IMR-90 (cell line): ENCODE results near the gene PTBP1. TPM values are rescaled to one million over a fixed set of nuclear protein-coding genes. Genes with fewer than 3 reads are reported as not detected.
A peak's percentile ranks its signal among the peaks of the same experiment; 100 is the strongest.

Experiments used
- ATAC-seq: fragments of 200-7000 bp; cut with Tn5 transposase; 2 replicates; pipeline ENCODE4 v1.9.1; 2020; ENCODE audit warnings: low read depth, mild to moderate bottlenecking, moderate library complexity
- BruUV-seq: library from RNA; stranded (reverse); fragments of 400-500 nt; replicated peaks from 2 replicates; lab custom pipeline; 2021; lab: Mats Ljungman, UMichigan
- CTCF ChIA-PET: fragments of 300-600 bp; formaldehyde crosslinking; extraction: SDS; loops from one replicate; lab custom pipeline; 2021; ENCODE audit warnings: antibody characterized with exemption; lab: Yijun Ruan, JAX
- POLR2A ChIA-PET: fragments of 300-600 bp; sonication (Branson Sonifier 250); formaldehyde crosslinking; loops from one replicate; lab custom pipeline; 2022; ENCODE audit warnings: antibody characterized with exemption; ENCODE audit not compliant: unreplicated experiment; lab: Charles Lee
- DNase-seq: peaks from one replicate; pipeline ENCODE4 v3.0.0; 2013
- H2AFZ ChIP-seq: replicated peaks from 2 replicates; pipeline ENCODE3; 2013; ENCODE audit warnings: low read length, mild to moderate bottlenecking; ENCODE audit not compliant: poor library complexity
- H2AK5ac ChIP-seq: 2 replicates; pipeline ENCODE4 v1.6.1; 2013; ENCODE audit warnings: low read depth, low read length, inconsistent platforms
- H2AK9ac ChIP-seq: replicated peaks from 2 replicates; pipeline ENCODE3; 2013; ENCODE audit warnings: mild to moderate bottlenecking, low read depth, low read length, moderate library complexity; ENCODE audit not compliant: poor library complexity
- H2BK120ac ChIP-seq: 2 replicates; pipeline ENCODE4 v1.6.1; 2013; ENCODE audit warnings: low read depth, low read length, inconsistent platforms
- H2BK15ac ChIP-seq: 3 replicates; pipeline ENCODE4 v1.6.1; 2013; ENCODE audit warnings: low read depth, low read length, inconsistent platforms
- H2BK20ac ChIP-seq: 2 replicates; pipeline ENCODE4 v1.6.1; 2013; ENCODE audit warnings: low read depth, mild to moderate bottlenecking, inconsistent platforms, low read length, moderate library complexity
- H2BK5ac ChIP-seq: 2 replicates; pipeline ENCODE4 v1.6.1; 2013; ENCODE audit warnings: mild to moderate bottlenecking, low read depth, low read length, inconsistent platforms; ENCODE audit not compliant: poor library complexity, severe bottlenecking
- H3K14ac ChIP-seq: replicated peaks from 2 replicates; pipeline ENCODE4 v1.6.1; 2013; ENCODE audit warnings: low read depth, low read length, inconsistent platforms
- H3K18ac ChIP-seq: 2 replicates; pipeline ENCODE4 v1.6.1; 2013; ENCODE audit warnings: low read depth, low read length, control low read depth
- H3K23ac ChIP-seq: 2 replicates; pipeline ENCODE4 v1.6.1; 2013; ENCODE audit warnings: low read depth, low read length, inconsistent platforms
- H3K27ac ChIP-seq: 2 replicates; pipeline ENCODE4 v1.5.1; 2013; ENCODE audit warnings: mild to moderate bottlenecking, control low read depth, low read length; ENCODE audit not compliant: insufficient read depth
- H3K27me3 ChIP-seq: 2 replicates; pipeline ENCODE4 v1.6.1; 2013; ENCODE audit warnings: low read length; ENCODE audit not compliant: control insufficient read depth, insufficient read depth
- H3K36me3 ChIP-seq: 2 replicates; pipeline ENCODE4 v1.6.1; 2013; ENCODE audit warnings: low read length, mixed read lengths; ENCODE audit not compliant: control insufficient read depth, insufficient read depth
- H3K4ac ChIP-seq: 2 replicates; pipeline ENCODE4 v1.6.1; 2013; ENCODE audit warnings: low read depth, low read length, inconsistent platforms
- H3K4me1 ChIP-seq: 2 replicates; pipeline ENCODE4 v1.6.1; 2013; ENCODE audit warnings: low read length, mixed read lengths; ENCODE audit not compliant: control insufficient read depth, insufficient read depth
- H3K4me2 ChIP-seq: 2 replicates; pipeline ENCODE4 v1.6.1; 2013; ENCODE audit warnings: low read depth, mild to moderate bottlenecking, control low read depth, low read length, moderate library complexity
- H3K4me3 ChIP-seq: 2 replicates; pipeline ENCODE4 v1.5.1; 2013; ENCODE audit warnings: low read depth, mild to moderate bottlenecking, control low read depth, low read length, moderate library complexity; ENCODE audit not compliant: insufficient read depth
- H3K56ac ChIP-seq: 2 replicates; pipeline ENCODE4 v1.6.1; 2013; ENCODE audit warnings: low read length, inconsistent platforms; ENCODE audit not compliant: insufficient read depth; ENCODE audit errors: extremely low read depth
- H3K79me1 ChIP-seq, 2 experiments: 2 replicates each; pipeline ENCODE4 v1.6.1; 2013; ENCODE audit warnings: low read length in 2 of 2, inconsistent platforms in 1 of 2, low read depth in 1 of 2
- H3K9ac ChIP-seq: 2 replicates; pipeline ENCODE4 v1.6.1; 2013; ENCODE audit warnings: low read depth, low read length, control low read depth
- H3K9me1 ChIP-seq: 2 replicates; pipeline ENCODE4 v1.6.1; 2013; ENCODE audit warnings: low read length, inconsistent platforms; ENCODE audit not compliant: insufficient read depth
- H3K9me3 ChIP-seq: 2 replicates; pipeline ENCODE4 v1.6.1; 2013; ENCODE audit warnings: low read length; ENCODE audit not compliant: control insufficient read depth, insufficient read depth
- H4K20me1 ChIP-seq: 2 replicates; pipeline ENCODE4 v1.6.1; 2013; ENCODE audit warnings: low read length, inconsistent platforms; ENCODE audit not compliant: insufficient read depth
- H4K5ac ChIP-seq: 2 replicates; pipeline ENCODE4 v1.6.1; 2013; ENCODE audit warnings: mild to moderate bottlenecking, low read depth, low read length, control low read depth
- H4K8ac ChIP-seq, 2 experiments: 2 replicates each; pipeline ENCODE4 v1.6.1; 2013; ENCODE audit warnings: low read depth in 2 of 2, low read length in 2 of 2, control low read depth in 1 of 2, inconsistent platforms in 1 of 2
- H4K91ac ChIP-seq: 2 replicates; pipeline ENCODE4 v1.6.1; 2013; ENCODE audit warnings: low read depth, low read length, inconsistent platforms; ENCODE audit not compliant: insufficient read depth
- MAZ ChIP-seq: IDR thresholded peaks from 2 replicates; pipeline ENCODE4 v1.6.1; 2012; ENCODE audit warnings: low read depth, mild to moderate bottlenecking, low read length, improper control_type of control experiment, moderate library complexity, borderline replicate concordance
- NFE2L2 ChIP-seq: fragments of 150-350 bp; IDR thresholded peaks from 2 replicates; pipeline ENCODE4 v1.6.1; 2016; ENCODE audit warnings: low read depth, mild to moderate bottlenecking, low read length
- RFX5 ChIP-seq: IDR thresholded peaks from 2 replicates; pipeline ENCODE4 v1.8.0; 2012; ENCODE audit warnings: low read depth, mild to moderate bottlenecking, low read length, moderate library complexity
- WGBS, 2 experiments: methylation state at CpG; one replicate each; pipeline versions ENCODE4 v1.1.5 to v1.1.7; 2013; ENCODE audit warnings: missing lambda C conversion rate in 2 of 2; ENCODE audit not compliant: insufficient read length in 1 of 2; ENCODE audit errors: extremely low coverage in 2 of 2; 5-methylcytosine and 5-hydroxymethylcytosine counted together
- dilution Hi-C: fragments of 300-500 bp; cut with HindIII; formaldehyde crosslinking; loops from one replicate; pipeline ENCODE4 v1.14.3; 2018; ENCODE audit warnings: low sequenced_read_pairs; ENCODE audit not compliant: unreplicated experiment
- in situ Hi-C: fragments of 300-500 bp; cut with MboI; formaldehyde crosslinking; loops from 3 replicates; pipeline ENCODE4 v1.14.3; 2019; ENCODE audit warnings: low sequenced_read_pairs, inconsistent platforms, mixed read lengths
- intact Hi-C: fragments of 100-400 bp; cut with micrococcal nuclease; formaldehyde crosslinking; loops from 2 replicates; pipeline ENCODE4 v1.10.0; 2022
- polyA plus RNA-seq, 3 experiments: library from polyadenylated mRNA; depleted of rRNA; stranded (reverse); fragments of >200 nt; gene quantifications; 2 replicates each; pipeline ENCODE4 v1.2.3, GENCODE V29; 2012; ENCODE audit warnings: low replicate concordance in 1 of 3
- total RNA-seq: library from RNA; depleted of rRNA; stranded (reverse); fragments of >200 nt; gene quantifications from 2 replicates; pipeline ENCODE4 v1.2.3, GENCODE V29; 2012

PTBP1 gene
- total and polyA plus RNA-seq, 2 of the 4 experiments (the other 2 are of a cell fraction), result 146 to 269 TPM

DNA sequence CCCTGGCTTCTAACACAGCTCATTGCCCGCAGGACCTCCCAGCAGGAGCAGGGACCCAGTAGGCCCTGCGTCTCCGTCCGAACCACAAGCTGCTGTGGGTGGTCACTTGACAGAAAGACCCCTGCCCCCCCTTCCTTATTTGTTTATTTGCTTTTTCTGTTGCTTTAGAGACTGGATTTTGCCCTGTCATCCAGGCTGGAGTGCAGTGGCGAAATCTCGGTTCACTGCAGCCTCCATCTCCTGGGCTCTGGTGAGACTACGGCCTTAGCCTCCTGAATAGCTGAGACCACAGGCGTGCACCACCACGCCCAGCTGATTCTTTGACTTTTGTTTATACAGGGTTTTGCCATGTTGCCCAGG, 7.6 kb upstream of the PTBP1 start:
- Histone ChIP-seq H3K18ac (no peak overlapping the region), H3K36me3 (no peaks in the 10 kb centered on the region), H3K4ac (no peak overlapping the region), H3K14ac (no peak overlapping the region), H2BK15ac (no peak overlapping the region), H3K27ac (no peak overlapping the region), H4K8ac (peak overlapping the region in 1 of 2 experiments; percentile 20; a peak in 1 of 4 replicates), H2AFZ (peak overlapping the region; percentile 40), H2AK9ac (no peak overlapping the region), H3K56ac (no peak overlapping the region), H3K9me1 (no peaks in the 10 kb centered on the region; the same call in 1 of the 2 replicates), H2AK5ac (peak overlapping the region; percentile 59; the same call in 1 of the 2 replicates), H3K79me1 (0 out of 4 replicates have a peak, but pooled peaks cover 0 to 1% of the 10 kb centered on the region in 2 experiments), H3K9me3 (no peaks in the 10 kb centered on the region), H4K5ac (no peak overlapping the region), H3K4me1 (peaks cover 2% of the 10 kb centered on the region; the same call in 1 of the 2 replicates), H2BK5ac (no peak overlapping the region), H3K27me3 (no peaks in the 10 kb centered on the region), H3K23ac (no peak overlapping the region), H4K91ac (no peak overlapping the region), H3K4me2 (no peak overlapping the region), H3K4me3 (no peak overlapping the region), H3K9ac (no peak overlapping the region), H4K20me1 (no peaks in the 10 kb centered on the region), H2BK120ac (no peak overlapping the region), H2BK20ac (no peak overlapping the region)
- DNase-seq (no peak), ATAC-seq (no peak)
- no TSS peak for BruUV-seq
- intact Hi-C loops (no loop called here), dilution Hi-C loops (no loop called here), in situ Hi-C loops (no loop called here)
- TF ChIP-seq MAZ (no peak), NFE2L2 (peak; percentile 61; the same call in 1 of the 2 replicates), RFX5 (no peak)
- WGBS, 2 experiments, result 95% methylated on average over 4 of the region's 9 CpGs; no CpG with 5 or more reads in 1 of the 2 experiments
- ChIA-PET CTCF (no interaction called here), POLR2A (no interaction called here)
